Bladder microvascular endothelial cell (primary cell): ENCODE data around the gene FFAR3. TPM values are rescaled to one million over a fixed set of nuclear protein-coding genes. Genes with fewer than 3 reads are reported as not detected.

Experiments
- total RNA-seq: library from RNA; depleted of rRNA; stranded (reverse); fragments of >200 nt; gene quantifications from 2 replicates; pipeline ENCODE4 v1.2.3, GENCODE V29; 2014

Gene FFAR3
- 0.19 TPM in 1 of 2 replicates, not detected in the other for total RNA-seq

GRCh38 chr19:35357867-35358573 is at the start of gene FFAR3:
FFAR3 (plus strand) TSS chr19:35358460; CDS start chr19:35358891, 431 bp downstream.

GRCh38 chr19:35328851-35329285 is 29.4 kb upstream of the FFAR3 start, which contains the start of gene CD22:
CD22 (plus strand) TSS chr19:35329187; CDS start chr19:35332041, 2,854 bp downstream.

GRCh38 chr19:35347171-35347929 is 10.9 kb upstream of the FFAR3 start, which contains the start of gene FFAR1:
FFAR1 (plus strand) TSS chr19:35347902; CDS start chr19:35351552, 3,650 bp downstream.

GRCh38 chr19:35370722-35371121 is 12.5 kb downstream of the FFAR3 start, which contains the start of gene GPR42:
GPR42 (plus strand) TSS chr19:35371068; CDS start chr19:35371360, 292 bp downstream.

Other genes with a start within 250 kb of the FFAR3 start
- gene FXYD3, start 242.6 kb upstream of the FFAR3 start, total RNA-seq = not detected in 2 replicates
- gene LGI4, start 223.4 kb upstream of the FFAR3 start, total RNA-seq = not detected in 2 replicates
- gene FXYD1, start 219.6 kb upstream of the FFAR3 start, total RNA-seq = not detected in 2 replicates
- not detected in 2 replicates for gene FXYD7, start 215.2 kb upstream of the FFAR3 start, total RNA-seq
- 12.3 and 18.5 TPM in 2 replicates for gene FXYD5, start 203.7 kb upstream of the FFAR3 start, total RNA-seq
- not detected in 2 replicates for gene FAM187B, start 129.7 kb upstream of the FFAR3 start, total RNA-seq
- gene LSR, start 109.5 kb upstream of the FFAR3 start, total RNA-seq = 0.19 and 1.1 TPM in 2 replicates
- 41.8 and 74.3 TPM in 2 replicates for gene USF2, start 89.5 kb upstream of the FFAR3 start, total RNA-seq
- gene HAMP, start 75.9 kb upstream of the FFAR3 start, total RNA-seq = under 0.01 and 0.06 TPM in 2 replicates
- gene MAG, start 66.3 kb upstream of the FFAR3 start, total RNA-seq = 0.69 and 5.0 TPM in 2 replicates
- gene CD22, start 29.3 kb upstream of the FFAR3 start, total RNA-seq = 1.6 and 1.7 TPM in 2 replicates
- not detected in 2 replicates for gene FFAR1, start 10.6 kb upstream of the FFAR3 start, total RNA-seq
- not detected in 2 replicates for gene GPR42, start 12.6 kb downstream of the FFAR3 start, total RNA-seq
- not detected in 2 replicates for gene FFAR2, start 89.8 kb downstream of the FFAR3 start, total RNA-seq
- gene KRTDAP, start 132.0 kb downstream of the FFAR3 start, total RNA-seq = not detected in 2 replicates
- 0.13 TPM in 1 of 2 replicates, not detected in the other for gene DMKN, start 155.2 kb downstream of the FFAR3 start, total RNA-seq
- not detected in 2 replicates for gene SBSN, start 169.9 kb downstream of the FFAR3 start, total RNA-seq
- not detected in 2 replicates for gene GAPDHS, start 175.0 kb downstream of the FFAR3 start, total RNA-seq
- 52.9 and 74.0 TPM in 2 replicates for gene TMEM147, start 187.2 kb downstream of the FFAR3 start, total RNA-seq
- not detected in 2 replicates for gene ATP4A, start 205.2 kb downstream of the FFAR3 start, total RNA-seq
- gene PMIS2, start 227.7 kb downstream of the FFAR3 start, total RNA-seq = not detected in 2 replicates